HEK293 (cell line): ENCODE measurements around the gene ZNF274.

Source experiments
- BCL11B ChIP-seq: fragments of 450-650 bp; formaldehyde crosslinking; IDR thresholded peaks from 2 replicates; pipeline ENCODE4 v1.5.1; 2016; ENCODE audit warnings: low read depth, missing biosample characterization, missing genetic modification characterization
- YY1 ChIP-seq: fragments of 450-650 bp; formaldehyde crosslinking; IDR thresholded peaks from 2 replicates; pipeline ENCODE4 v1.5.1; 2018; ENCODE audit warnings: missing biosample characterization, missing genetic modification characterization
- ZBTB20 ChIP-seq: fragments of 450-650 bp; formaldehyde crosslinking; IDR thresholded peaks from 2 replicates; pipeline ENCODE4 v1.5.1; 2016; ENCODE audit warnings: missing biosample characterization, missing genetic modification characterization
- ZBTB48 ChIP-seq: fragments of 450-650 bp; formaldehyde crosslinking; IDR thresholded peaks from 2 replicates; pipeline ENCODE4 v1.5.1; 2016; ENCODE audit warnings: missing biosample characterization, missing genetic modification characterization
- ZNF24 ChIP-seq: fragments of 450-650 bp; formaldehyde crosslinking; IDR thresholded peaks from 2 replicates; pipeline ENCODE4 v1.5.1; 2016; ENCODE audit warnings: missing biosample characterization, missing genetic modification characterization
- ZNF544 ChIP-seq: fragments of 450-650 bp; formaldehyde crosslinking; IDR thresholded peaks from 2 replicates; pipeline ENCODE4 v1.5.0; 2017; ENCODE audit warnings: missing biosample characterization, missing genetic modification characterization
- ZNF830 ChIP-seq: fragments of 450-650 bp; IDR thresholded peaks from 2 replicates; pipeline ENCODE4 v1.5.0; 2018; ENCODE audit warnings: missing biosample characterization, missing genetic modification characterization, low read depth, mild to moderate bottlenecking, moderate library complexity
- TF ChIP-seq, protein P1 (sequence below): fragments of 450-650 bp; formaldehyde crosslinking; IDR thresholded peaks from 2 replicates; pipeline ENCODE4 v1.5.1; 2016; ENCODE audit warnings: missing biosample characterization, missing genetic modification characterization
- TF ChIP-seq, protein P2 (sequence below): fragments of 450-650 bp; formaldehyde crosslinking; IDR thresholded peaks from 2 replicates; pipeline ENCODE4 v1.5.1; 2016; ENCODE audit warnings: missing biosample characterization, missing genetic modification characterization
- TF ChIP-seq, protein P3 (sequence below): fragments of 450-650 bp; formaldehyde crosslinking; IDR thresholded peaks from 2 replicates; pipeline ENCODE4 v1.5.1; 2016; ENCODE audit warnings: missing biosample characterization, missing genetic modification characterization

DNA sequence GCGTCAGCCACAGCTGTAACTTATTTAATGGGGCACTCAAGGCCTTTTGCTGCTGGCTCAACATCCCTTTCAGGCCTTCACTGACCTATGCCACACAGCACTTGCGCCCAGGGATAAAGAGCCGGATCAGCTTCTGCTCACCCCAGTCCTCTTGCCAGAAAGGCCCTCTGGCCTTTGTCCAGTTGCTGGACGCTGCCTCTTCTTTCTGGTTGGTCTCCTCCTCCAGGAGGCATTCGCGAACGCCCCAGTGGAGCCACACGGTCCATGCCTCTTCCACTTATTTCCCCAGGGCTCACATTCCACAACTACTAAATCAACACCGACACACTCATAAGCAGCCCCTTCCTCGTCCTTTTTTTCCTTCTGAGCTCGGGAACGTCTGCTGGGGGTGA is 28.6 kb upstream of the ZNF274 start:
- TF ChIP-seq, protein P1, sequence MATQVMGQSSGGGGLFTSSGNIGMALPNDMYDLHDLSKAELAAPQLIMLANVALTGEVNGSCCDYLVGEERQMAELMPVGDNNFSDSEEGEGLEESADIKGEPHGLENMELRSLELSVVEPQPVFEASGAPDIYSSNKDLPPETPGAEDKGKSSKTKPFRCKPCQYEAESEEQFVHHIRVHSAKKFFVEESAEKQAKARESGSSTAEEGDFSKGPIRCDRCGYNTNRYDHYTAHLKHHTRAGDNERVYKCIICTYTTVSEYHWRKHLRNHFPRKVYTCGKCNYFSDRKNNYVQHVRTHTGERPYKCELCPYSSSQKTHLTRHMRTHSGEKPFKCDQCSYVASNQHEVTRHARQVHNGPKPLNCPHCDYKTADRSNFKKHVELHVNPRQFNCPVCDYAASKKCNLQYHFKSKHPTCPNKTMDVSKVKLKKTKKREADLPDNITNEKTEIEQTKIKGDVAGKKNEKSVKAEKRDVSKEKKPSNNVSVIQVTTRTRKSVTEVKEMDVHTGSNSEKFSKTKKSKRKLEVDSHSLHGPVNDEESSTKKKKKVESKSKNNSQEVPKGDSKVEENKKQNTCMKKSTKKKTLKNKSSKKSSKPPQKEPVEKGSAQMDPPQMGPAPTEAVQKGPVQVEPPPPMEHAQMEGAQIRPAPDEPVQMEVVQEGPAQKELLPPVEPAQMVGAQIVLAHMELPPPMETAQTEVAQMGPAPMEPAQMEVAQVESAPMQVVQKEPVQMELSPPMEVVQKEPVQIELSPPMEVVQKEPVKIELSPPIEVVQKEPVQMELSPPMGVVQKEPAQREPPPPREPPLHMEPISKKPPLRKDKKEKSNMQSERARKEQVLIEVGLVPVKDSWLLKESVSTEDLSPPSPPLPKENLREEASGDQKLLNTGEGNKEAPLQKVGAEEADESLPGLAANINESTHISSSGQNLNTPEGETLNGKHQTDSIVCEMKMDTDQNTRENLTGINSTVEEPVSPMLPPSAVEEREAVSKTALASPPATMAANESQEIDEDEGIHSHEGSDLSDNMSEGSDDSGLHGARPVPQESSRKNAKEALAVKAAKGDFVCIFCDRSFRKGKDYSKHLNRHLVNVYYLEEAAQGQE = no peak
- no peak for TF ChIP-seq ZBTB48
- TF ChIP-seq, protein P2, sequence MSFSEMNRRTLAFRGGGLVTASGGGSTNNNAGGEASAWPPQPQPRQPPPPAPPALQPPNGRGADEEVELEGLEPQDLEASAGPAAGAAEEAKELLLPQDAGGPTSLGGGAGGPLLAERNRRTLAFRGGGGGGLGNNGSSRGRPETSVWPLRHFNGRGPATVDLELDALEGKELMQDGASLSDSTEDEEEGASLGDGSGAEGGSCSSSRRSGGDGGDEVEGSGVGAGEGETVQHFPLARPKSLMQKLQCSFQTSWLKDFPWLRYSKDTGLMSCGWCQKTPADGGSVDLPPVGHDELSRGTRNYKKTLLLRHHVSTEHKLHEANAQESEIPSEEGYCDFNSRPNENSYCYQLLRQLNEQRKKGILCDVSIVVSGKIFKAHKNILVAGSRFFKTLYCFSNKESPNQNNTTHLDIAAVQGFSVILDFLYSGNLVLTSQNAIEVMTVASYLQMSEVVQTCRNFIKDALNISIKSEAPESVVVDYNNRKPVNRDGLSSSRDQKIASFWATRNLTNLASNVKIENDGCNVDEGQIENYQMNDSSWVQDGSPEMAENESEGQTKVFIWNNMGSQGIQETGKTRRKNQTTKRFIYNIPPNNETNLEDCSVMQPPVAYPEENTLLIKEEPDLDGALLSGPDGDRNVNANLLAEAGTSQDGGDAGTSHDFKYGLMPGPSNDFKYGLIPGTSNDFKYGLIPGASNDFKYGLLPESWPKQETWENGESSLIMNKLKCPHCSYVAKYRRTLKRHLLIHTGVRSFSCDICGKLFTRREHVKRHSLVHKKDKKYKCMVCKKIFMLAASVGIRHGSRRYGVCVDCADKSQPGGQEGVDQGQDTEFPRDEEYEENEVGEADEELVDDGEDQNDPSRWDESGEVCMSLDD = no peak
- TF ChIP-seq, protein P3, sequence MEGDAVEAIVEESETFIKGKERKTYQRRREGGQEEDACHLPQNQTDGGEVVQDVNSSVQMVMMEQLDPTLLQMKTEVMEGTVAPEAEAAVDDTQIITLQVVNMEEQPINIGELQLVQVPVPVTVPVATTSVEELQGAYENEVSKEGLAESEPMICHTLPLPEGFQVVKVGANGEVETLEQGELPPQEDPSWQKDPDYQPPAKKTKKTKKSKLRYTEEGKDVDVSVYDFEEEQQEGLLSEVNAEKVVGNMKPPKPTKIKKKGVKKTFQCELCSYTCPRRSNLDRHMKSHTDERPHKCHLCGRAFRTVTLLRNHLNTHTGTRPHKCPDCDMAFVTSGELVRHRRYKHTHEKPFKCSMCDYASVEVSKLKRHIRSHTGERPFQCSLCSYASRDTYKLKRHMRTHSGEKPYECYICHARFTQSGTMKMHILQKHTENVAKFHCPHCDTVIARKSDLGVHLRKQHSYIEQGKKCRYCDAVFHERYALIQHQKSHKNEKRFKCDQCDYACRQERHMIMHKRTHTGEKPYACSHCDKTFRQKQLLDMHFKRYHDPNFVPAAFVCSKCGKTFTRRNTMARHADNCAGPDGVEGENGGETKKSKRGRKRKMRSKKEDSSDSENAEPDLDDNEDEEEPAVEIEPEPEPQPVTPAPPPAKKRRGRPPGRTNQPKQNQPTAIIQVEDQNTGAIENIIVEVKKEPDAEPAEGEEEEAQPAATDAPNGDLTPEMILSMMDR (tag by site-specific recombination) = no peak
- TF ChIP-seq YY1 (tag by site-specific recombination) = no peak
- TF ChIP-seq ZNF24 (tag by site-specific recombination) = no peak
- TF ChIP-seq ZNF544 (tag by site-specific recombination) = no peak
- TF ChIP-seq ZBTB20 (tag by site-specific recombination) = no peak
- no peak for TF ChIP-seq BCL11B
- no peak for TF ChIP-seq ZNF830 (tag by site-specific recombination)
